ENCODE measurements around the gene PFKM. TPM values are rescaled to one million over a fixed set of nuclear protein-coding genes. Genes with fewer than 3 reads are reported as not detected.
A peak's percentile ranks its signal among the peaks of the same experiment; 100 is the strongest.

Gene PFKM
- 77.5 and 82.6 TPM in 2 replicates for total RNA-seq (2012; rRNA removed)
- 49.4 and 56.7 TPM in 2 replicates for polyA plus RNA-seq (2012; rRNA removed)
- polyA plus RNA-seq (2012; cell fraction: cytosol; rRNA removed) = 26.8 and 33.5 TPM in 2 replicates
- 76.9 and 127 TPM in 2 replicates for polyA plus RNA-seq (2012; cell fraction: nucleus; rRNA removed; ENCODE audit: low replicate concordance)
- percentile 60 among the genes with signal in this experiment for Bru-seq, nascent RNA
- percentile 73 among the genes with signal in this experiment for BruChase-seq, experiment 1, labeled RNA remaining after a 6-hour chase
- percentile 68 among the genes with signal in this experiment for BruChase-seq, experiment 2, labeled RNA remaining after a 2-hour chase
- long read RNA-seq, transcript PFKM-203 (23 exons, 3,224 nt) = major isoform, 40 of 94 reads
- long read RNA-seq, partial matches to known transcripts = 18 of 94 reads
- long read RNA-seq, other reads (novel, unspliced or antisense) = 31 of 94 reads

- H2AK9ac ChIP-seq (replicated peaks; ENCODE audit: low read depth, low read length, poor library complexity) = peak within 1 kb of the TSS; percentile 86
- H3K27me3 ChIP-seq (ENCODE audit: control insufficient read depth, insufficient read depth, low read length) = peaks cover 8% of the 10 kb centered on the region
- H3K4me1 ChIP-seq (ENCODE audit: control insufficient read depth, insufficient read depth, low read length) = no peaks in the 10 kb centered on the region
- H2BK5ac ChIP-seq (ENCODE audit: low read depth, low read length, poor library complexity, severe bottlenecking) = peak within 1 kb of the TSS; percentile 47
- peak; percentile 91 for DNase-seq
- intact Hi-C loops (cut with micrococcal nuclease) (loop anchor here (2.0 kb wide), 1 partner anchor 70 kb away; no protein-coding TSS in a partner anchor), in situ Hi-C loops (cut with MboI; ENCODE audit: low sequenced_read_pairs) (no loop called here), dilution Hi-C loops (cut with HindIII; ENCODE audit: low sequenced_read_pairs, unreplicated experiment) (no loop called here)
- H4K91ac ChIP-seq (ENCODE audit: insufficient read depth, low read depth, low read length) = no peak within 1 kb of the TSS
- H3K9me3 ChIP-seq (ENCODE audit: control insufficient read depth, insufficient read depth, low read length) = no peaks in the 10 kb centered on the region
- H3K4ac ChIP-seq (ENCODE audit: low read depth, low read length) = peak within 1 kb of the TSS; percentile 55
- peak within 1 kb of the TSS; percentile 31 for H3K56ac ChIP-seq (ENCODE audit: extremely low read depth, insufficient read depth, low read length)
- no peak within 1 kb of the TSS for H2BK15ac ChIP-seq (ENCODE audit: low read depth, low read length)
- no CpG with 5 or more reads among the region's 20 CpGs for WGBS, 2 experiments (ENCODE audit: extremely low coverage in 2 of 2, insufficient read length in 1 of 2)
- H2BK120ac ChIP-seq (ENCODE audit: low read depth, low read length) = peak within 1 kb of the TSS; percentile 21; the same call in 1 of the 2 replicates
- peak within 1 kb of the TSS; percentile 51; the same call in 1 of the 2 replicates for H4K5ac ChIP-seq (ENCODE audit: low read depth, low read length)
- H3K79me1 ChIP-seq (ENCODE audit: low read depth in 1 of 2, low read length in 2 of 2) = peaks cover 24 to 34% of the 10 kb centered on the region in 2 experiments
- H4K8ac ChIP-seq (ENCODE audit: low read depth in 2 of 2, low read length in 2 of 2) = peak within 1 kb of the TSS; percentile 50 to 67; a peak in 3 of 4 replicates
- POLR2A ChIA-PET (ENCODE audit: unreplicated experiment) = no interaction called here
- H3K9me1 ChIP-seq (ENCODE audit: insufficient read depth, low read length) = peaks cover 14% of the 10 kb centered on the region
- H3K4me2 ChIP-seq (ENCODE audit: low read depth, low read length) = peak within 1 kb of the TSS; percentile 97
- CTCF ChIA-PET = interaction anchor here (0.9 to 1.5 kb wide), 2 partner anchors 13 to 78 kb away, joined by 3 read pairs; partner anchors contain the start of gene SENP1
- peaks cover 2% of the 10 kb centered on the region; the same call in 1 of the 2 replicates for H3K36me3 ChIP-seq (ENCODE audit: control insufficient read depth, insufficient read depth, low read length)
- H3K9ac ChIP-seq (ENCODE audit: low read depth, low read length) = peak within 1 kb of the TSS; percentile 86
- H3K18ac ChIP-seq (ENCODE audit: low read depth, low read length) = peak within 1 kb of the TSS; percentile 53
- H2AK5ac ChIP-seq (ENCODE audit: low read depth, low read length) = 0 out of 2 replicates have a peak within 1 kb of the TSS, but pooled peaks have one; percentile 5
- peak within 1 kb of the TSS; percentile 37 for H3K14ac ChIP-seq (replicated peaks; ENCODE audit: low read depth, low read length)
- no peak within 1 kb of the TSS for H2BK20ac ChIP-seq (ENCODE audit: low read depth, low read length)
- H4K20me1 ChIP-seq (ENCODE audit: insufficient read depth, low read length) = peaks cover 5% of the 10 kb centered on the region; the same call in 1 of the 2 replicates
- H3K23ac ChIP-seq (ENCODE audit: low read depth, low read length) = peak within 1 kb of the TSS; percentile 43
- peak within 1 kb of the TSS; percentile 94 for H2AFZ ChIP-seq (replicated peaks; ENCODE audit: low read length, poor library complexity)
- peak within 1 kb of the TSS; percentile 93 for H3K4me3 ChIP-seq (ENCODE audit: insufficient read depth, low read depth, low read length)
- ATAC-seq (ENCODE audit: low read depth) = peak; percentile 100
- peak within 1 kb of the TSS; percentile 80 for H3K27ac ChIP-seq (ENCODE audit: insufficient read depth, low read length)
- no TSS peak for BruUV-seq (replicated peaks)
- TF ChIP-seq ELK1 (IDR thresholded peaks at IDR 0.05; ENCODE audit: borderline replicate concordance, low read depth, low read length) (no peak), RFX5 (IDR thresholded peaks at IDR 0.05; ENCODE audit: low read depth, low read length) (no peak), MAZ (IDR thresholded peaks at IDR 0.05; ENCODE audit: borderline replicate concordance, low read depth, low read length) (peak; percentile 89), CEBPB (IDR thresholded peaks at IDR 0.05; ENCODE audit: low read depth, low read length) (no peak), RAD21 (IDR thresholded peaks at IDR 0.05; ENCODE audit: low read length) (no peak), POLR2A (IDR thresholded peaks at IDR 0.05; ENCODE audit: low read depth, low read length) (no peak), SMC3 (IDR thresholded peaks at IDR 0.05; ENCODE audit: low read depth, low read length) (no peak), RCOR1 (IDR thresholded peaks at IDR 0.05; ENCODE audit: insufficient replicate concordance, low read length) (no peak), FOS (IDR thresholded peaks at IDR 0.05; ENCODE audit: low read depth, low read length) (no peak), MAFK (IDR thresholded peaks at IDR 0.05; ENCODE audit: low read depth, low read length) (no peak), CHD1 (IDR thresholded peaks at IDR 0.05; ENCODE audit: low read depth, low read length) (no peak), CTCF (conservative IDR thresholded peaks at IDR 0.05; ENCODE audit: low read depth, low read length) (no peak), BHLHE40 (IDR thresholded peaks at IDR 0.05; ENCODE audit: low read depth, low read length) (peak; percentile 42; the same call in 1 of the 2 replicates), NFE2L2 (IDR thresholded peaks at IDR 0.05; ENCODE audit: low read depth, low read length) (no peak)
Measured at GRCh38 chr12:48119078-48119833, at the start of gene PFKM. Gene PFKM (plus strand): TSS chr12:48119364. CDS start chr12:48122775, 3,411 bp downstream.
